ENCODE measurements around the gene ACTN4.

DNA sequence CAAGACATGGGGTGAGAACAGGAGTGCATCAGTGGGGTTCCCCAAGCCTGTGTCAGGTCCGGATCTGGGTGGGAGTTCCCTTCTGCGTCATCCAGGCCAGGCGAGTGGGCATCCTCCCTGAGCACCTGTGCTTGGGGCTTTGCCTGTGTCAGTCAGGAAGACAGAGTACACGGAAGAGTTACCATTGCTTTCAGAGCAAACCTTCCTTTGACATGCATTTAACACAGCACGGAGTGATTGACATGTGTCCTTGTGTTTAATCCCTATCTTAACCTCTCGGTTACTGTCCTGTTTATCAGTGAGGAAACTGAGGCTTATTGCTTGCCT, 49.2 kb downstream of the ACTN4 start:
- TF ChIP-seq, protein P1, sequence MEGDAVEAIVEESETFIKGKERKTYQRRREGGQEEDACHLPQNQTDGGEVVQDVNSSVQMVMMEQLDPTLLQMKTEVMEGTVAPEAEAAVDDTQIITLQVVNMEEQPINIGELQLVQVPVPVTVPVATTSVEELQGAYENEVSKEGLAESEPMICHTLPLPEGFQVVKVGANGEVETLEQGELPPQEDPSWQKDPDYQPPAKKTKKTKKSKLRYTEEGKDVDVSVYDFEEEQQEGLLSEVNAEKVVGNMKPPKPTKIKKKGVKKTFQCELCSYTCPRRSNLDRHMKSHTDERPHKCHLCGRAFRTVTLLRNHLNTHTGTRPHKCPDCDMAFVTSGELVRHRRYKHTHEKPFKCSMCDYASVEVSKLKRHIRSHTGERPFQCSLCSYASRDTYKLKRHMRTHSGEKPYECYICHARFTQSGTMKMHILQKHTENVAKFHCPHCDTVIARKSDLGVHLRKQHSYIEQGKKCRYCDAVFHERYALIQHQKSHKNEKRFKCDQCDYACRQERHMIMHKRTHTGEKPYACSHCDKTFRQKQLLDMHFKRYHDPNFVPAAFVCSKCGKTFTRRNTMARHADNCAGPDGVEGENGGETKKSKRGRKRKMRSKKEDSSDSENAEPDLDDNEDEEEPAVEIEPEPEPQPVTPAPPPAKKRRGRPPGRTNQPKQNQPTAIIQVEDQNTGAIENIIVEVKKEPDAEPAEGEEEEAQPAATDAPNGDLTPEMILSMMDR (IDR thresholded peaks at IDR 0.05 in 2 of 3, conservative IDR thresholded peaks at IDR 0.05 in 1 of 3; ENCODE audit: control insufficient read depth in 2 of 3, extremely low read depth in 1 of 3, insufficient read depth in 1 of 3, low read depth in 3 of 3, low read length in 3 of 3), result no peak
- TF ChIP-seq PAX8 (IDR thresholded peaks at IDR 0.05), result no peak
- no peak for TF ChIP-seq ZNF274 (IDR thresholded peaks at IDR 0.05; ENCODE audit: insufficient read depth, insufficient read length)
- TF ChIP-seq, protein P2, sequence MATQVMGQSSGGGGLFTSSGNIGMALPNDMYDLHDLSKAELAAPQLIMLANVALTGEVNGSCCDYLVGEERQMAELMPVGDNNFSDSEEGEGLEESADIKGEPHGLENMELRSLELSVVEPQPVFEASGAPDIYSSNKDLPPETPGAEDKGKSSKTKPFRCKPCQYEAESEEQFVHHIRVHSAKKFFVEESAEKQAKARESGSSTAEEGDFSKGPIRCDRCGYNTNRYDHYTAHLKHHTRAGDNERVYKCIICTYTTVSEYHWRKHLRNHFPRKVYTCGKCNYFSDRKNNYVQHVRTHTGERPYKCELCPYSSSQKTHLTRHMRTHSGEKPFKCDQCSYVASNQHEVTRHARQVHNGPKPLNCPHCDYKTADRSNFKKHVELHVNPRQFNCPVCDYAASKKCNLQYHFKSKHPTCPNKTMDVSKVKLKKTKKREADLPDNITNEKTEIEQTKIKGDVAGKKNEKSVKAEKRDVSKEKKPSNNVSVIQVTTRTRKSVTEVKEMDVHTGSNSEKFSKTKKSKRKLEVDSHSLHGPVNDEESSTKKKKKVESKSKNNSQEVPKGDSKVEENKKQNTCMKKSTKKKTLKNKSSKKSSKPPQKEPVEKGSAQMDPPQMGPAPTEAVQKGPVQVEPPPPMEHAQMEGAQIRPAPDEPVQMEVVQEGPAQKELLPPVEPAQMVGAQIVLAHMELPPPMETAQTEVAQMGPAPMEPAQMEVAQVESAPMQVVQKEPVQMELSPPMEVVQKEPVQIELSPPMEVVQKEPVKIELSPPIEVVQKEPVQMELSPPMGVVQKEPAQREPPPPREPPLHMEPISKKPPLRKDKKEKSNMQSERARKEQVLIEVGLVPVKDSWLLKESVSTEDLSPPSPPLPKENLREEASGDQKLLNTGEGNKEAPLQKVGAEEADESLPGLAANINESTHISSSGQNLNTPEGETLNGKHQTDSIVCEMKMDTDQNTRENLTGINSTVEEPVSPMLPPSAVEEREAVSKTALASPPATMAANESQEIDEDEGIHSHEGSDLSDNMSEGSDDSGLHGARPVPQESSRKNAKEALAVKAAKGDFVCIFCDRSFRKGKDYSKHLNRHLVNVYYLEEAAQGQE (IDR thresholded peaks at IDR 0.05; ENCODE audit: low read depth, low read length), result no peak
- no peak for TF ChIP-seq SMAD1 (IDR thresholded peaks at IDR 0.05; ENCODE audit: low read depth, partially characterized antibody)
- no peak for TF ChIP-seq NR2C2 (IDR thresholded peaks at IDR 0.05; ENCODE audit: borderline replicate concordance, control insufficient read depth, insufficient read length, low read depth)
- no peak for TF ChIP-seq SREBF2 (IDR thresholded peaks at IDR 0.05; ENCODE audit: low read length)

Data from GM12878 (cell line).